GM21825 (cell line): ENCODE data around the gene ZNF101.

Experiments
- ATAC-seq: cut with Tn5 transposase; IDR thresholded peaks from one replicate; pipeline ENCODE4 v1.9.1; 2021; ENCODE audit warnings: mild to moderate bottlenecking, moderate library complexity; ENCODE audit not compliant: unreplicated experiment

Gene ZNF101

DNA sequence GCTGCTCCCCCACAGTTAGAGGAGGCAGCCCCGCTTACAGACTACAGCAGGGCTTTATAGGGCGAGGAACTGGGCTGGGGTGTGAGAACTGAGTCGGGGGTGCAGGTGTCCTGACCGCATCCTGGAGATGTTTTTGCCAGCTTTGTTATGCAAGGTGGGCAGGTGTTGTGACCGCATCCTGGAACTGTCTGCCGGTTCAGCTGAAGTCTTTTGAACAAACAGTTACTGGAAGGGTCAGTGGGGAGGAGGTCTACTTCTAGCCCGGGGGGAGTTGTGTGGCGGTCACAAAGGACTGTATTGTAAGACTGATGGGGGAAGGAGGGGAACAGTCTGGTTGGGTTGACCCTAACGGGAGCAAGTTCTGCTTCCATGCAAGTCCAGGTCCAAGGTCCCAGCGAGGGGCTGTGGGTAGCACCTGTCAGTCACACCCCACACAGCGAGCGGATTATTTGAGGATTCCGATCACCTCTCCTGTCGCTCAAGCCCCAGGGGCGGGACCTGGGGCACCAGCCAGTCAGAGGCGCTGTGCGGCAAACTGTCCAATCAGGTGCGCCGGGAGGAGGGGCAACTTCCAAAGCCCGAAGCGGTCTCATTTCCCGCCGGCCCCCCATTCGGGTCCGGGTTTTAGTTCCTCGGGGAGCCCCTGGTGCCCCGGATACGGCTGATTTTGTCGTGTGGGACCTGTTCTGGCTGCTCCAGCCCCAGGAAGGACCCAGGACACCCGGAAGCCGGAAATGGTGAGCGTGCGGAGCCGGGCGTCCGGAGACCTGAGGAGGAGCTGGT lies at the start of gene ZNF101:
Gene ZNF101 (plus strand): TSS at position 610 of the 783 bp plus-strand sequence. CDS start 125 bp downstream, at position 735.
- peak; percentile 70 for ATAC-seq

DNA sequence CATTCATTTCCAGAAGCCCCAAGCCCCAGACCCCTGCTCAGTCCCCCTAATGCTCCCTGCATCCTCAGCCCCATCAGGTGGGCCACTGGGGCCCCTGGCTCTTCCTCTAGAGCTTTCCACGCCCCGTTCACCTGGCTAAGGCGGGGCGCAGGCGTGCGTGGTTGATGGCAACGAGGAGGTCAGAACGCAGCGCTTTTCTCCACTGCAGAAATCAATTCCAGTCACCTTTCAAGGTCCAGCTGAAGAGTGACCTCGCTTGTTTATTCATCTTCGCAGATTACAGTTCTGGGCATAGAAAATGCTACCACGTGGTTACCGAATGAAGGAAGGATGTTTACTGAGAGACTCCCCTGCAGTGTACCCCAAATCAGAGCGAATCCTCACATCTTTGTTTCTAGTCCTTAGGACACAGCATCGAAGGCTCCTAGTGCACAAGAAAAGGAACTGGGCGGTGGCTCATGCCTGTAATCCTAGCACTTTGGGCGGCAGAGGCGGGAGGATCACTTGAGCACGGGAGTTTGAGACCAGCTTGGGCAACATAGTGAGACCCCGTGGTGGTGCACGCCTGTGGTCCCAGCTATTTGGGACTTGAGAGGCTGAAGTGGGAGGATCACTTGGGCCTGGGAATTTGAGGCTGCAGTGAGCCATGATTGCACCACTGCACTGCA lies 49.3 kb upstream of the ZNF101 start:
- ATAC-seq, result no peak

- ATAC-seq, result no peak
Measured at GRCh38 chr19:19619849-19620210, 48.8 kb upstream of the ZNF101 start.

DNA sequence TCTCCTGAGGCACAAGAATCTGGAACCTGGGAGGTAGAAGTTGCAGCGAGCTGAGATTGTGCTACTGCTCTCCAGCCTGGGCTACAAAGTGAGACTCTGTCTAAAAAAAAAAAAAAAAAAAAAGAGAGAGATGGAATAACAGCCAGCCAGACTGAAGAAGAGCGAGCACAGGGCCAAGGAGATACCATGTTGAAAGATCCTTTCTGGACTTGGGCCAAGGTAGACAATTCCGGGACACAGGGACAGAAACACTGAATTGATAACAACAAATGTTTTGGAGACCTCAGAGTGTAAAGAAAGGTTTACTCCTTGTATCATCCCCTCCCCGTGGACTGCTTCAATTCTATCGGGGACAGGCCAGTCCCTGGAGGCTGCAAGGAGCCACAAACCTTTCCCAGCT lies 45.3 kb upstream of the ZNF101 start:
- no peak for ATAC-seq

DNA sequence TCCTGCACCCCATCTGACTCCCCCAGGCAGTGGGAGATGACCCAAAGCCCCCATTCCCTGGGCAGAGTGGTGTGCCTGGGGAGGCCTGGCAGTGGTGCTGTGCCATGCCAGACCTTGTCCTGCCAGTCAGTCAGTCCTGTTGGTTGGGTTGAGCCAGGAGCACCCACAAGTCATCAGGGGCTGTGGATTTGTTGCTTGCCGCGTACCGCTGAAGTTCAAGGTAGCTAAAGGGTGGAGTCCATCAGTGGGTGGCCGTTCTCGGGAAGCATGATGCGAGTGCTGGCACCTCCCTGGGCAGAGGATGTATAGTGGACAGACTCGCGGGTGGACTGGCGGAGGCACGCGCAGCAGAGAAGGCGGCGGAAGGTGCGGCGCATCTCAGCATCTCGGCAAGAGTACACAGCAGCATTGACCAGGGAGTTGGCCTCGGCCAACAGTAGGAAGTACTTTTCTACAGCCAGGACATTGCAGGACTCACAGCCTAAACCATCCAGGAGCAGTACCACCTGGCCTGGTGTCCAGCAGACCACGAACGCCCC lies 44.5 kb upstream of the ZNF101 start:
- ATAC-seq, result no peak

DNA sequence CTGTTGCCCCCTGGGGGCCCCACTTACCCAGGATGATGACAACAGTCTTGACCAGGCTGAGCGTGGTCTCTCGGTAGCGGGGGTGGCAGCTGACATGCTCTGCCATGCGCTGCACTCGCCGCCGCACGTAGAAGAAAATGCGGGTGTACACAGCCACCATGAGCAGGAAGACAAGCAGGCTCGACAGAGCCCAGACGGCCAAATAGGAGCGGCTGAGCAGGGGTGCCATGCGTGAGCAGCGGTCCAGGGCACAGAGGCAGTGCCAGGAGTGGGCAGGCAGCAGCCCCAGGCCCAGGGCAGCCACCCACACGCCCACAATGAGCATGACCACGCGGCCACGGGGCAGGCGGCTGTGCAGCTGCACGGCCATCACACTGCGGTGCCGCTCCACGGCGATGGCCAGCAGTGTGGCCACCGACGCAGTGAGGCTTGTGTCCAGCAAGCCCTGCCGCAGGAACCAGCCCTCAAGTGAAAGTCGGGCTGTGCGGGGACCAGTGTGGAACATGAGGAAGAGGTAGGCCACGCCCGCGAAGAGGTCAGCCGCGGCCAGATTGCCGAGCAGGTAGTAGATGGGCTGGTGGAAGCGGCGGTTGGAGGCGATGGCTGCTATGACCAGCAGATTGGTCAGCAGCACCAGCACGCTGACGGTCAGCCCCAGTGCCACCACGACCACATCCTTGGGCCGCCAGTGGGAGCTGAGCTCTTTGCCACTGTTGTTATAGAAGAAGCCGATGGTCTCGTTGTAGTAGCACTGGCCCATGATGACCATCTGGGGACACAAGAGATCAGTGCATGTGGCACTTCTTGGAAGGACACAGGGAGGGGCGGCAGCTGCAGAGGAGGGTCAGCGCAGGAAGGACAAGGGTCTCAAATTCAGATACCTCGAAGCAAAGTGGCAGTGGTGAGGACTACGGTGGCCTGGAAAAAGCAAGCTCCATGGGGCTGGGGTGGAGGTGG lies 41.8 kb upstream of the ZNF101 start:
- ATAC-seq, result no peak

- ATAC-seq, result peak; percentile 54
Measured at GRCh38 chr19:19627621-19628500, 40.8 kb upstream of the ZNF101 start, which contains the start of gene LPAR2. Gene LPAR2 (minus strand): TSS chr19:19628220. CDS start chr19:19627275, 945 bp downstream.

GRCh38 chr19:19628501-19629134 lies 40.0 kb upstream of the ZNF101 start:
- ATAC-seq, result no peak

GRCh38 chr19:19630062-19630414 lies 38.6 kb upstream of the ZNF101 start:
- ATAC-seq, result no peak

- ATAC-seq, result no peak
Measured at GRCh38 chr19:19630426-19630825, 38.2 kb upstream of the ZNF101 start.

- no peak for ATAC-seq
Measured at GRCh38 chr19:19631346-19631745, 37.3 kb upstream of the ZNF101 start.

GRCh38 chr19:19632661-19633060 lies 36.0 kb upstream of the ZNF101 start:
- ATAC-seq, result no peak

DNA sequence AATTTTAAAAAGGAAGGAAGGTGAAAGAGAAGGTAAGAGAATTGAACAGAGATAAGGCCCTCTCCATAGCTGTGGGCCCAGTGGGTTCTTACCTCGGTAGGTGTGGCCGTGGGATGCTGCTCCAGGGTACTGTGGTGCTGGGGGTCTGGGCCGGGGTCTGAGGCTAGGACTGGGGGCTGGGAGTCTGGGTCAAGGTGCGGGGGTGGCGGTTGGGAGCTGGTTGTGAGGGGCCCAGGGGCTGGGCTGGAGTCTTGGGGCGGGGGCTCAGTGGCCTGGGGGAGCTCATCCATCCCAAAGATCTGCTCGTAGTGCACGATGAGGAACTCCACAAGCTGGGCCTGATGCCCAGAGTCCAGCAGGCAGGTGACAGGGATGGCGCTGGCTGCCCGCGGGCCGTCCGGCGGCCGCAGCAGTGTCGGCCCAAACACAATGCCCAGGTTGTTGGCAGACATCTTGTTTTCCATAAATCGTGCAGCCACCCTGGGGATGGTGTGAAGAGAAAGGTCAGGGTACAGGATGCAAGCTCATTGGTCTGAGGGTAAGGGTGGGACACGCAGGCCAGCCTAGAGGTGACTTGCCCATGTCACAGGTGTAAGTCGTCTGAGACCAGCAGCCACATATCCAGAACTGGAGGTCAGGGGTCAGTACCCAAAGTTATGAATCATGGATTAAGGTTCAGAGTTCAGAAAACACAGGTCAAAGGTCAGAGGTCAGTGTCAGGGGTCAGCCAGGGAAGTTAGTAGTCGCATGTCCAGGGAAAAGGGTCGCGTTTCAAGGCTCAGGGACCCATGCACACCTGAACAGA lies 34.7 kb upstream of the ZNF101 start:
- no peak for ATAC-seq

DNA sequence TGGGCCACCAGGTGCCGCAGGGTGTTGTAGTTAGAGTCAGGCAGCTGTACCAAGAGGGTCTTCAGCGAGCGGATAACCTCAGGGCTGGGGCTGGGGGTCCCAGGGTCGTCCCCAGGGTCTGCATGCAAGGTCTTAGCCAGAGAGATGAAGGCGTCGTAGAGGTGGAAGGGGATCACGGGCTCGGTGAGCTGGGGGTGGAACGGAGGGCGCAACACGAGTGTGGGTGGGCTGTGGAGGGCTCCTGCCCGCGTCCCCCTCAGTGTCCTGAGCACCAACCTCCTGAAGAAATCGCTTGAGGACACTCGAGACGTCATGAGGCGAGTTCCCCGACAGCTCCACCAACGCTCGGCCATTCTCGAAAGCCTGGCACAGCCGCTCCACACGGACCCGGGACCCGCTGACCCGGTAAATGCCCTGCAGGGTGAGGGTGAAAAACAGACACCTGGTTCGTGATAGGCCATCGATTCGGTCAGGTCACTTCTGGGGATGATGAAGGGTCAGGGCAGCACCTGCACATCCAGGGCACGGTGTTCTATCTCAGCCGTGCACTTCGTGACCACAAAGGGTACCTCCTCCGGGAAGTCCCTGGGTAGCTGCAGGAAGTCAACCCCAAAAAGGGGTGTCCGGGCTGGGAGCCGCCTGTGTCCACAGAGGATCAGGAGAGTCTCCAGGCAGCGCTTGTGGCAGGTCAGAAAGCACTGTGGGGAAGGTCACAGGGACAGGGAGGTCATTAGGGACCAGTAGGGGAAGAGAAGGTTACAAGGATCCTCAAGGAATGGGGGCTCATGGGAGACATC lies 33.9 kb upstream of the ZNF101 start:
- no peak for ATAC-seq

GRCh38 chr19:19635313-19635702 lies 33.3 kb upstream of the ZNF101 start:
- no peak for ATAC-seq

DNA sequence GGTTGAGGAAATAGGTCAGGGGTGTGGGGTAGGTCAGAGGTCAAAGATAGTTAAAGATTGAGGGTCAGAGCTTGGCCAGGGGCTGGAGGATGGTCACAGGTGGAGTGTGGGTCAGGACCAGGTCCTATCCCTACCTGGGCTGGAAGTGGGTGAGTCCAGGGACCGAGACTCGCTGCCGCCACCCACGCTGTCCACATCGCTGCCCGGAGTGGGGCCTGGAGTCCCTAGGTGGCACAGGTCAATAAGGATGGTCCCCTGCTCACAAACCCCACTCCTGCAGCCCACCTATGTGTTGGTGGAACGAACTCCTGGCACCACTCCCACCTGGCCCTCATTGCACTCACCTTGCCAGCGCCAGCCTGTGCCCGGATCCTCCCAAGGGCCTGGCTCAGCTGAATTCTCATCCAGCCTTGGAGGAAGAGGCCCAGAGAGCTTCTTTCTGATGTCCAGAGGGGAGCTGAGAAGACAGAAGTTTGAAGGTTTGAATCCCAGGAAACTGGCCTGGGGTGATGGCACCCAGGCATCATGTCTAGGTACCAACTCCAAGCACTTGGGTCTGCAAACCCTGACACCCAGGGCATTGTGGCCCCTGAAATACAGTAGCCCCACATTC lies 32.0 kb upstream of the ZNF101 start:
- ATAC-seq, result no peak

DNA sequence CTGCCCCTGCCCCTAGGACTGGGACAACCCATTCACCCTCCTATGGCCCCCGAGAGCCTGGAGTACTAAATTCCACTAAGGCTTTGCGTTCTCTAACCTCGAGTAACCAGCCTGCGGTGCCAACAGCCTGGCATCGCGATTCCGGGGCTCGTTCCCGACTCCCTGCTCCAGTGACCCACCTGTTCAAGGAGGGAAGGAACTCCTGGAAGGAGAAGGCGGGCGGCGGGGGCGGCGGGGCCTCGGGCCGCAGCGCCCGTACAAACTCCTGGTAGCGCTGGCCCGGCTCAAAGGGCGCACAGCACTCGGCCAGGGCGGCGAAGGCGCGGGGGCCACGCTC lies 31.5 kb upstream of the ZNF101 start:
- no peak for ATAC-seq
